GM18507 (cell line): Measurements from ENCODE around the gene UMODL1.

Experiments
- DNase-seq: peaks from one replicate; pipeline ENCODE4 v3.0.0; 2011; ENCODE audit warnings: low read depth; ENCODE audit not compliant: insufficient read length; ENCODE audit errors: extremely low spot score
- FAIRE-seq: peaks from 2 replicates; lab custom pipeline; 2011; peaks lifted over from hg19 to GRCh38; lab: Jason Lieb, UNC

UMODL1 gene

GRCh38 chr21:42140196-42140934 is 69.2 kb downstream of the UMODL1 start:
- FAIRE-seq (no peak), DNase-seq (no peak)

GRCh38 chr21:42141643-42142042 is 70.5 kb downstream of the UMODL1 start:
- DNase-seq (no peak), FAIRE-seq (no peak)

GRCh38 chr21:42142141-42142540 is 71.0 kb downstream of the UMODL1 start:
- DNase-seq: no peak

GRCh38 chr21:42142627-42143026 is 71.5 kb downstream of the UMODL1 start:
- FAIRE-seq: no peak
- no peak for DNase-seq

More at GRCh38 chr21:42142141-42142540, 71.0 kb downstream of the UMODL1 start:
- no peak for FAIRE-seq

GRCh38 chr21:42143111-42143510 is 72.0 kb downstream of the UMODL1 start:
- no peak for DNase-seq
- no peak for FAIRE-seq

- FAIRE-seq: no peak
- no peak for DNase-seq
Observed at GRCh38 chr21:42144221-42144620, 73.1 kb downstream of the UMODL1 start.

GRCh38 chr21:42144679-42145568 is 73.8 kb downstream of the UMODL1 start:
- no peak for FAIRE-seq
- DNase-seq: no peak

GRCh38 chr21:42145569-42146272 is 74.6 kb downstream of the UMODL1 start:
- peak; percentile 93 for FAIRE-seq
- DNase-seq: peak; percentile 73

GRCh38 chr21:42146273-42146805 is 75.2 kb downstream of the UMODL1 start:
- FAIRE-seq: no peak

GRCh38 chr21:42146821-42147220 is 75.7 kb downstream of the UMODL1 start:
- DNase-seq (no peak), FAIRE-seq (no peak)

More at GRCh38 chr21:42146273-42146805, 75.2 kb downstream of the UMODL1 start:
- DNase-seq: no peak

- no peak for FAIRE-seq
- no peak for DNase-seq
Observed at GRCh38 chr21:42147386-42148020, 76.4 kb downstream of the UMODL1 start.

- DNase-seq: no peak
Observed at GRCh38 chr21:42148097-42148496, 77.0 kb downstream of the UMODL1 start.

GRCh38 chr21:42148584-42148983 is 77.5 kb downstream of the UMODL1 start:
- no peak for DNase-seq
- no peak for FAIRE-seq

More at GRCh38 chr21:42148097-42148496, 77.0 kb downstream of the UMODL1 start:
- no peak for FAIRE-seq

- no peak for FAIRE-seq
Observed at GRCh38 chr21:42149656-42150473, 78.7 kb downstream of the UMODL1 start.

GRCh38 chr21:42150474-42151085 is 79.5 kb downstream of the UMODL1 start:
- no peak for FAIRE-seq
- no peak for DNase-seq

More at GRCh38 chr21:42149656-42150473, 78.7 kb downstream of the UMODL1 start:
- DNase-seq: no peak

- no peak for DNase-seq
- FAIRE-seq: no peak
Observed at GRCh38 chr21:42151148-42151947, 80.2 kb downstream of the UMODL1 start.

- DNase-seq (no peak), FAIRE-seq (no peak)
Observed at GRCh38 chr21:42151948-42152220, 80.8 kb downstream of the UMODL1 start.
